ENCODE data around the gene SHISA9.

DNA sequence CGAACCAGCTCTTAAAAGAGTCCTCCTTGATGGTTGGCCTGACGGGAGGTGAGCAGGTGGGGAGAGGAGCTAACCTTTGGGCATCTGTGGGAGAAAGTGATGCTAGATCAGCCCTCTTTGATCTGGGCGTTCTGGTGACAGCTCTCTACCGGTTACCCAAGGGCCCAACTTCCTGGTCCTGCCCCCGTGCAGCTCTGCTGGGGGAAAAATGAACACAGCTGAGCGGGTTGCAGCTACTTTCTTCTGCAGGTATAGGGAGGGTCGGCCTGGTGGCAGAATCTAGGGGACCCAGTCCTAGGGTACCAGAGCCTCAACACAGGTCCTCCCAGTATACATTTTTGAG is 2.9 kb downstream of the SHISA9 start:
- TF ChIP-seq CTCF (IDR thresholded peaks at IDR 0.05) (no peak), POLR2A (IDR thresholded peaks at IDR 0.05) (no peak)
